Right atrium auricular region (tissue), 2 donors: ENCODE results near the gene MDC1. TPM values are rescaled to one million over a fixed set of nuclear protein-coding genes. Genes with fewer than 3 reads are reported as not detected.

ENCODE experiments used
- DNase-seq: peaks from one replicate; pipeline ENCODE4 v3.0.0-alpha.2; 2019; ENCODE audit warnings: low spot score
- H3K27ac ChIP-seq, 2 donors: fragments of 200-600 bp; sonication (generic); 1 replicate in 1 of 2; 2 replicates in 1 of 2; pipeline ENCODE4 v1.5.1; 2016 to 2019
- H3K27me3 ChIP-seq, 2 donors: fragments of 200-600 bp; sonication (generic); one replicate each; pipeline versions ENCODE4 v1.5.1 to v1.6.0; 2017 to 2019
- H3K36me3 ChIP-seq: fragments of 200-600 bp; sonication (generic); one replicate; pipeline ENCODE4 v1.5.1; 2016
- H3K4me1 ChIP-seq, 2 donors: fragments of 200-600 bp; sonication (generic); one replicate each; pipeline versions ENCODE4 v1.5.1 to v1.6.0; 2017 to 2019
- H3K4me3 ChIP-seq, 2 donors: fragments of 200-600 bp; sonication (generic); 1 replicate in 1 of 2; 2 replicates in 1 of 2; pipeline ENCODE4 v1.5.1; 2017 to 2019; ENCODE audit warnings: mild to moderate bottlenecking in 1 of 2, moderate library complexity in 1 of 2
- H3K9me3 ChIP-seq, 2 donors: fragments of 200-600 bp; sonication (generic); one replicate each; pipeline ENCODE4 v1.5.1; 2019
- total RNA-seq, 2 donors: library from RNA; depleted of rRNA; stranded (reverse); fragments of >200 nt; gene quantifications; one replicate each; pipeline ENCODE4 v1.1.0, GENCODE V29; 2016
- TF ChIP-seq, protein P1 (sequence below), 2 donors: fragments of 200-600 bp; sonication (generic); IDR thresholded peaks; one replicate each; pipeline ENCODE4 v1.5.1; 2019; ENCODE audit warnings: antibody characterized with exemption in 2 of 2

The MDC1 gene
- total RNA-seq, 2 donors from 2014 or later: 6.7 to 12.3 TPM

DNA sequence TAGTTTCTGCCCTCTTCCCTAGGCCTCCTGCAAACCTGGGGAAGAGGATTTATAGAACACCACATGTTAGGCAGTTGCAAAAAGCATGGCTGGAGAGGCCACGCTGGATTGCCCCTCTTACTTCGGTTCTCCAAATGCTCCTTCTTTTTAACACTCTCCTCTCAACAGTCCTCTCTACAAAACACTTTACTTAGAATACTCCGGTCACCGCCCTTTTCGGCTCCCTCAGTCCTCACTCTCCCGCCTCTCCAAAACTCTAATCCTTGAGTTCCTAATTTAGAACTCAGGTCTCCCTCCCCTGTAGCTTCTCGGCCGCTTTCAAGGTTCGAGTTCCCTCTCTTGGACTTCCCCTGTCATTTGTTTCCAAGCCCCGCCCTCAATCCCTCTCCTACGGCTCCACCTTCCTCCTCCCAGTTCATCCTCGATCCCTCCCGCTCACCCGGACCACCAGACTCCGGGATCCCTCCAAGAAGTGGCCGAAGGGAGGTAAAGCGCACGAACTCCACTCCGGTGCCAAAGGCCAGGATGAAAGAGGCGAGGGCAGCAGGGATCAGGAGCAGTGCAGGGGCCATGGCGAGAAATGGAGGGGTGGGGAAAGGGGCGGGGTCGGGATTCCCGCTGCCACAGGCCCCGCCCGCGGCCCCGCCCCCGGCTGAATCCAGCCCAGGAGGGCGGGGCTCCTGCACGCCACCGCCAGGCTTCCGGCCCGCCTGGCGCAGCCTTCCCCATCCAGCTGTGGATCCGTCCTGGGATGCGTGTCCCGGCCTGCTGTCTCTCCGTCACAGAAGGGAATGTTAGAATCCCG, 26.5 kb downstream of the MDC1 start, which contains the start of gene NRM:
Gene NRM, minus strand, starts transcription at position 582 of the 805 bp plus-strand sequence. Its CDS starts 10 bp downstream, at position 572.
- no peaks in the 10 kb centered on the region for H3K9me3 ChIP-seq
- TF ChIP-seq, protein P1, sequence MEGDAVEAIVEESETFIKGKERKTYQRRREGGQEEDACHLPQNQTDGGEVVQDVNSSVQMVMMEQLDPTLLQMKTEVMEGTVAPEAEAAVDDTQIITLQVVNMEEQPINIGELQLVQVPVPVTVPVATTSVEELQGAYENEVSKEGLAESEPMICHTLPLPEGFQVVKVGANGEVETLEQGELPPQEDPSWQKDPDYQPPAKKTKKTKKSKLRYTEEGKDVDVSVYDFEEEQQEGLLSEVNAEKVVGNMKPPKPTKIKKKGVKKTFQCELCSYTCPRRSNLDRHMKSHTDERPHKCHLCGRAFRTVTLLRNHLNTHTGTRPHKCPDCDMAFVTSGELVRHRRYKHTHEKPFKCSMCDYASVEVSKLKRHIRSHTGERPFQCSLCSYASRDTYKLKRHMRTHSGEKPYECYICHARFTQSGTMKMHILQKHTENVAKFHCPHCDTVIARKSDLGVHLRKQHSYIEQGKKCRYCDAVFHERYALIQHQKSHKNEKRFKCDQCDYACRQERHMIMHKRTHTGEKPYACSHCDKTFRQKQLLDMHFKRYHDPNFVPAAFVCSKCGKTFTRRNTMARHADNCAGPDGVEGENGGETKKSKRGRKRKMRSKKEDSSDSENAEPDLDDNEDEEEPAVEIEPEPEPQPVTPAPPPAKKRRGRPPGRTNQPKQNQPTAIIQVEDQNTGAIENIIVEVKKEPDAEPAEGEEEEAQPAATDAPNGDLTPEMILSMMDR (IDR thresholded peaks at IDR 0.05): no peak
- H3K4me3 ChIP-seq: peak within 1 kb of the TSS; percentile 60 to 67
- no peaks in the 10 kb centered on the region for H3K36me3 ChIP-seq
- no peaks in the 10 kb centered on the region for H3K27me3 ChIP-seq
- H3K27ac ChIP-seq: peak within 1 kb of the TSS; percentile 86 to 90
- H3K4me1 ChIP-seq: peaks cover 0 to 45% of the 10 kb centered on the region in 2 donors
- DNase-seq: peak; percentile 89

- Histone ChIP-seq H3K36me3 (peaks cover 5% of the 10 kb centered on the region), H3K9me3 (no peaks in the 10 kb centered on the region), H3K27me3 (no peaks in the 10 kb centered on the region), H3K4me1 (peaks cover 0 to 51% of the 10 kb centered on the region in 2 donors), H3K4me3 (peak overlapping the region in 1 of 2 donors; percentile 67), H3K27ac (peak overlapping the region; percentile 86 to 90)
- no peak for DNase-seq
- TF ChIP-seq, protein P1 (IDR thresholded peaks at IDR 0.05): no peak
These were observed 27.1 kb downstream of the MDC1 start for GRCh38 chr6:30689985-30690384.

- Histone ChIP-seq H3K27ac (peak overlapping the region; percentile 99), H3K36me3 (peaks cover 10% of the 10 kb centered on the region), H3K4me3 (no peak overlapping the region), H3K9me3 (no peaks in the 10 kb centered on the region), H3K4me1 (peaks cover 0 to 58% of the 10 kb centered on the region in 2 donors), H3K27me3 (no peaks in the 10 kb centered on the region)
- no peak for DNase-seq
- TF ChIP-seq, protein P1 (IDR thresholded peaks at IDR 0.05): no peak
These were observed 27.8 kb downstream of the MDC1 start for GRCh38 chr6:30689022-30689865.

DNA sequence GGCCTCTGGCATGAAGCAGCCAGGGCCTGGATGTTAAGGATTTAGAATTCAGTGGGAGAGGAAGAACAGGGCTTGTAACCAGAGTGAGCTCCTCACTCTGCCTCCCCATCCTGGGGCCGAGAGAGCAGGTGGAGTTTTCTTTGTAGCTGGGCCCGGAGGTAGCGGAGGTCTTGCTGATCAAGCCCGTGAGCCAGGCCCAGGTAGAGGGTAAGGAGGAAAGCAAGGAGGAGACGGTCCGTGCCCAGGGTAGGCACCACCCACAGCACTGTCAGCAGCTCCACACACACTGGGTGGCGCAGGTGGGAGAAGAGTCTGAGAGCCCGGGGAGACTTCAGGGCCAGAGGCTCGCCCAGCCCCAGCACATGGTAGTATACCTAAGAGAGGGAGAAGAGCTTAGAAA, 28.5 kb downstream of the MDC1 start:
- TF ChIP-seq, protein P1 (IDR thresholded peaks at IDR 0.05): no peak
- no peaks in the 10 kb centered on the region for H3K9me3 ChIP-seq
- H3K4me1 ChIP-seq: peaks cover 0 to 65% of the 10 kb centered on the region in 2 donors
- H3K36me3 ChIP-seq: peaks cover 10% of the 10 kb centered on the region
- peak overlapping the region; percentile 99 for H3K27ac ChIP-seq
- peak overlapping the region in 1 of 2 donors; percentile 90 for H3K4me3 ChIP-seq
- DNase-seq: no peak
- no peaks in the 10 kb centered on the region for H3K27me3 ChIP-seq

- peak overlapping the region; percentile 83 to 90 for H3K4me3 ChIP-seq
- H3K27me3 ChIP-seq: no peaks in the 10 kb centered on the region
- TF ChIP-seq, protein P1 (IDR thresholded peaks at IDR 0.05): peak in 1 of 2 donors; percentile 60
- peaks cover 10% of the 10 kb centered on the region for H3K36me3 ChIP-seq
- H3K4me1 ChIP-seq: peaks cover 0 to 72% of the 10 kb centered on the region in 2 donors
- DNase-seq: no peak
- peak overlapping the region; percentile 99 for H3K27ac ChIP-seq
- H3K9me3 ChIP-seq: no peaks in the 10 kb centered on the region
These were observed 29.2 kb downstream of the MDC1 start for GRCh38 chr6:30687659-30688431.
